GM21825 (cell line): ENCODE results near the gene SRPK2.
"Not testable (repeated sequence)": the region's sequence is repeated elsewhere in the genome, so short reads cannot be mapped to it uniquely, and the experiment has no call there.

Experiments used
- ATAC-seq: cut with Tn5 transposase; IDR thresholded peaks from one replicate; pipeline ENCODE4 v1.9.1; 2021; ENCODE audit warnings: mild to moderate bottlenecking, moderate library complexity; ENCODE audit not compliant: unreplicated experiment

SRPK2 gene

GRCh38 chr7:105388356-105389087 is at the start of gene SRPK2:
SRPK2 (minus strand) TSS chr7:105388921.
- ATAC-seq = peak; percentile 66

GRCh38 chr7:105438254-105438653 is 49.5 kb upstream of the SRPK2 start:
- ATAC-seq = no peak

GRCh38 chr7:105437356-105437755 is 48.6 kb upstream of the SRPK2 start:
- ATAC-seq = not testable (repeated sequence)

- no peak for ATAC-seq
Observed at GRCh38 chr7:105429746-105430612, 41.3 kb upstream of the SRPK2 start.

- no peak for ATAC-seq
Observed at GRCh38 chr7:105426606-105427146, 38.0 kb upstream of the SRPK2 start.

- ATAC-seq = no peak
Observed at GRCh38 chr7:105423987-105424386, 35.3 kb upstream of the SRPK2 start.

GRCh38 chr7:105413887-105414437 is 25.2 kb upstream of the SRPK2 start:
- no peak for ATAC-seq

- ATAC-seq = not testable (repeated sequence)
Observed at GRCh38 chr7:105410774-105411173, 22.1 kb upstream of the SRPK2 start.

GRCh38 chr7:105409775-105410174 is 21.1 kb upstream of the SRPK2 start:
- ATAC-seq = not testable (repeated sequence)

GRCh38 chr7:105408791-105409410 is 20.2 kb upstream of the SRPK2 start:
- no peak for ATAC-seq

GRCh38 chr7:105403128-105403527 is 14.4 kb upstream of the SRPK2 start:
- ATAC-seq = no peak

- no peak for ATAC-seq
Observed at GRCh38 chr7:105402221-105403095, 13.7 kb upstream of the SRPK2 start.

GRCh38 chr7:105399043-105399725 is 10.5 kb upstream of the SRPK2 start:
- ATAC-seq = no peak

- ATAC-seq = no peak
Observed at GRCh38 chr7:105396566-105396965, 7.8 kb upstream of the SRPK2 start.

- ATAC-seq = no peak
Observed at GRCh38 chr7:105391429-105391828, 2.7 kb upstream of the SRPK2 start.

- no peak for ATAC-seq
Observed at GRCh38 chr7:105389889-105390288, 1.2 kb upstream of the SRPK2 start.

GRCh38 chr7:105389088-105389650 is 448 bp upstream of the SRPK2 start:
- peak; percentile 36 for ATAC-seq

- peak; percentile 33 for ATAC-seq
Observed at GRCh38 chr7:105387508-105388355, 989 bp downstream of the SRPK2 start.
